ENCODE data around the gene DTNBP1.

GRCh38 chr6:15507746-15508145 is 155.1 kb downstream of the DTNBP1 start:
- TF ChIP-seq POLR2A (IDR thresholded peaks at IDR 0.05) (no peak), POLR2AphosphoS5 (IDR thresholded peaks at IDR 0.05) (no peak), CTCF (IDR thresholded peaks at IDR 0.05) (no peak)

Data from breast epithelium (tissue), 3 donors.